GM18517 (cell line): Measurements from ENCODE around the gene GPC3.
"Not testable (repeated sequence)": the region's sequence is repeated elsewhere in the genome, so short reads cannot be mapped to it uniquely, and the experiment has no call there.

Source experiments
- ATAC-seq: cut with Tn5 transposase; IDR thresholded peaks from one replicate; pipeline ENCODE4 v1.9.1; 2021; ENCODE audit warnings: mild to moderate bottlenecking, moderate library complexity; ENCODE audit not compliant: unreplicated experiment

Gene GPC3

DNA sequence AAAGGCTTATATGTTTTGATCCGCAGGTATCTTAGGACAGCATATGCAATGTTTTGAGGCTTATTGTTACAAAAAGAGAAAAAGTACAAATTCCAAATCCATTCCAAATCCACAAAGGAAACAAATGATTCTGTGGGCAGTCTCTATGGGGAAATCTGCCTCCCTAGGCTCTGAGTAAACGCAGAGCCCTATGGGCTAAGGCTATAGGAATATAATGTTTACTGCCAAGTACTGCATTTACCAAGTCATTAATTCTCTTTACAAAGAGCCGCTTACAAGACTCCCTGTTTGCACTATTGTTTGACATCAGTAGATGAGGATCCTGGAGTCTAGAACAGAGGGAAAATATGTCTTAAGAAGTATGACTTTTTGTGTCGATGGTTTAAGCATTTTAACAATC, 357.7 kb downstream of the GPC3 start:
- no peak for ATAC-seq

DNA sequence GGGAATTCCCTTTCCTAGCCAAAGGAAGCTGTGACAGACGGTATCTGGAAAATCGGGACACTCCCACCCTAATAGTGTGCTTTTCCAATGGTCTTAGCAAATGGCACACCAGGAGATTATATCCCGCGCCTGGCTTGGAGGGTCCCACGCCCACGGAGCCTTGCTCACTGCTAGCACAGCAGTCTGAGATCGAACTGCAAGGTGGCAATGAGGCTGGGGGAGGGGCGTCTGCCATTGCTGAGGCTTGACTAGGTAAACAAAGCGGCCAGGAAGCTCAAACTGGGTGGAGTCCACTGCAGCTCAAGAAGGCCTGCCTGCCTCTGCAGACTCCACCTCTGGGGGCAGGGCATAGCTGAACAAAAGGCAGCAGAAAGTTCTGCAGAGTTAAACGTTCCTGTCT, 364.0 kb downstream of the GPC3 start:
- ATAC-seq: not testable (repeated sequence)

DNA sequence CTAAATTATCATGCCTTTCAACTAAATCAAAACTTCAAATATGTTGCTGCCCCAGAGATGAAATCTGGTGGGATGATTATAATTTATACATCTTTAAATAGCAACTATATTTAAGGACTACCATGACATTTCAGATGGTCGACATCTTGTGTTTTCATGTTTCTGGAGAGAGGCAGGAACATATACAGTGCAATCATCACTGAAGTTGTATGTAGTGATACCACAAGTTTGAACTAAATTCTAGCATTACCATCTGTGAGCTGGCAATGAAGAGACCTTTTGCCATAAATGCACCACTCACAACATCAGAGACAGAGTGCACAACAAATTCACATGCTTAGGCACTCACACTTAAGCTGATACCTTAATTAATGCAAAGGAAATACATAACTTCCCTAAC, 373.7 kb downstream of the GPC3 start:
- ATAC-seq: no peak

DNA sequence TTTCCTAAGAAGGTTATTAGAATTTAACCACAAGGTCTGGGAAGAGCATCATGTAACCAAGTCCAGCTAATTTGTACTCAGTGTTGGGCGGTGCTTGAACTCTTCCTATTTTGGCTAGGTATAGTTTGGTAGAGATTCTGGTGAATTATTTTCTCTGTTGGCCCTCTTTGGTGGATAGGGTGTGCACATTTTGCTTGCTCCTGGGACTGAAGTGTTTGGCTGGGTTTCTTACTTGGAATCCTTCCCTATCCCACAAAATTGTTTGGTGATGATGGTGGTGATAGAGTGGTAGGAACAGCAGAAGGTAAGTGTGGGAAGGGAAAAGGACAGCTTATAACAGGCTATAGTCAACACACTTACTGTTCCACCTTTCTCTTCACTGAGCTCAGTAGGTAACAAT, 375.3 kb downstream of the GPC3 start:
- no peak for ATAC-seq

DNA sequence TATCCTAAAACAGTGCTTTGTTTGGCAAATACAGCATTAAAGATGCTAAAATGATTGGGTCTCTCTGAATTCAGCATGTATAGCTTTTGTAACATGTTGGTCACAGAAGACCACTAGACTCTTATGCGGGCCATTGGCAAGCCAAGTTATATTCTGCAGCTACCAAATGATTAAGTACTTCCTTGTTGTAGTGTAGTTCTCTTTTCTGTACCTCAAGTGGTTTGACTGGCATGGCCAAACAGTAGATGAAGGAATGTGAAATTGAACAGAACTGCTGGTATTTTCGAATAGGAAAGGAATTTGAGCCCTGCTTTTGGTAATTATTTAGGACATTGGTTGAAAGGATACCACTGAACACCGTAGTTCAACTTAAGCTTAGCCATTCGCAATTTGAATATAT, 376.2 kb downstream of the GPC3 start:
- no peak for ATAC-seq

DNA sequence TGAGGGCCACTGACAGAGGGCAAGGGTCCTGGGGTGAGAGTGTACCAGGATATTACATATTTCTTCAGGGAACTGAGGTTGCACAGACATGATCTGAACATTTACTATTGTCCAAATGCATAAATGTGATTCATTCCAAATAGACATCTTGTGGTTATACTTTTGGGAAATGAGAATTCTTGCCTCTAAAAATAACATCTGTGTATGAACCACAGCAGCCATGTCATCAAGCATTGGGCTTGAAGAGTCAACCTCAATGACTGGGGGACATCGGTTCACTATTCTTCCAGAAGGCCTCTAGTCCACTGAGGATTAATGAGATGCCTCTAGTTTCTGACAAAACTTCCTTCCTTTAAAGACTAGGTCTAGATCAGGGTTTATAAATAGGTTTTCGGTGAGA, 377.0 kb downstream of the GPC3 start:
- no peak for ATAC-seq

DNA sequence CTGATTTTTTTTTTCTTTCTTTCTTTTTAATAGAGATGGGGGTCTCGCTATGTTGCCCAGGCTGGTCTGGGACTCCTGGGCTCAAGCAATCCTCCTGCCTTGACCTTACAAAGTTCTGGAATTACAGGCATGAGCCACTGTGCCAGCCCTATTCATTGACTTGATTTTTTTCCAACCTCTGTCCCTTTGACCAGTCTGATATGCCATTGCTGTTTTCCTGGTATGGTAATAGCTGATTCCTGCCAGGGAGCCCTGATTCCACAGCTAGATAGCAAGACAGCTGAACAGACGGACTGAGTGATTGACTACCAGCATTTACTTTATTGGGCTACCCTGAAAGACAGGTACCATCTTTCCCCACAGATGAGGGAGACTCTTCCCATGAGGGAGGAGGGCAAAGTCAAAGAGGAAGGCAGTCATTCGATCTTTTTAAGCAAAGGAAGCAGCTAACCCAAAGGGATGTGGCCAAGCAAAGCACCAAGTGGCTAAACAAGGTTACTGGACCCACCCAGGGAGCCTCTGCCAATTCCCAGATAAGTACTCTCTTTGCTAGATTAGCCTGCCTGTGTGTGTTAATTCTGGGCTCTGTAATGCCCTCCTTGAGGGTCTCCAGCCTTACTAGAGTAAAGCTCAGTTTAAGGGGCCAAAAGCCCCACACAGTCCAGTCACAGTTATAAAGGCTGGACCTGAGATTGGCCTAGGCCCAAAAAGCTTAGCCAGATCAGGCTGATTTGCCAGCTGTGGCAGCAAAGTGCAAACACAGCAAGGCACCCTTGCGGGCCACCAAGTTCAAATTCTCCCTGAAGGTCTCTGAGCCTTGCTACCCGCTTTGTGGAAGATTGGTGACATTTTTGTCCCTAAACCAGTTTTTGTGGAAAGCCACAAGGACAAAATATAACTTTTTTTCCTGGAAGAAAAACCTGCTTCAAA, 377.7 kb downstream of the GPC3 start:
- no peak for ATAC-seq

DNA sequence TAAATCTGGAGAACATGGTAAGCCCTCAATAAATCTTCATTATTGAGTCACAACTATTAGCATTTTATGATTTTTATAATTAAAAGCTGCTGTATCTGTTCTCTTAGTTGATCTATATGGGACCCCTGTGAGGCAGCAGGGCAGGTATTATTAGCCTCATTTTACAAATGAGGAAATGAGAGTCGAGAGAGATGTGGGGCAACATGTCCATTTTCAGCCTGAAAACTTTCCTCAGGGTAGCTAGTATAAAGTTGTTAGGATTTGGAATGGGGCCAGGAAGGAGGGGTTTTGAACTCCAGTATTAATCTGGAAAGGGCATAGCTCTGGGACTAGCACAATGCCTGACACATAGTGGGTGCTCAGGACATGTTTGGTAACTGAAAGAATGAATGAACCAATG, 378.4 kb downstream of the GPC3 start:
- ATAC-seq: no peak

DNA sequence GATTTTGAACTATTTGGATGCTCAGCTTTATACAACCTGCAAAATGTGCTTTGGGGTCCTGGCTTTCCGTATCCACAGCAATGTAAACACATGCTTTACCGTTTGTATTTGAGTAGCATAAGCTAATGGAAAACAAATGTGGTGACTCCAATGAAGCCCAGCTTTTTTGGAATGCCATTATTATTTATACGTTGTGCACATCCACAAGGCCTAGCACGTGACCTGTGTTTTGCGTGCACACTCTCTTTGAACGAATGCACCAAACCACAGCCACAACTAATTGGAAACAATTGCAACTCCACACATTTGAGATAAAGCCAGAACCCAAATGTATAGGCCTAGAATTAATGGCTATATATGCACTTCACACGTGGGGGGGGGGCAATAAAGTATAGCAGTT, 380.6 kb downstream of the GPC3 start:
- no peak for ATAC-seq

DNA sequence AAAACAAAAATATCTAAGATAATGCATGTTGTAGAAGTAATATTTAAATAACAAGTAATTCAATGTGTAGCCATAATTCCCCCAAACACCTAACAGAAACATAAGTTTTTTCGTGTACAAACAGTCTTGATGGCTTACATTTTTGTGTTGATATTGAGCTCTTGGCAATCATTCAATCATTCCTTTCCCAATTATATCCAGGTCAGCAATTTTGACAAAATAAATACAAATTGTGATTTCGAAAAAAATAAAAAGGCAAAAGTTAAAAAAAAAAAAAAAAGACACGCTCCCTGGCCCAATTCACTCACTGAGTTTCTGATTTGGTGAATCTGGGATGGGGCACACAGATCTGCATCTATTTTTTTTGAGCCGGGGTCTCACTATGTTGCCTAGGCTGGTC, 382.5 kb downstream of the GPC3 start:
- no peak for ATAC-seq

DNA sequence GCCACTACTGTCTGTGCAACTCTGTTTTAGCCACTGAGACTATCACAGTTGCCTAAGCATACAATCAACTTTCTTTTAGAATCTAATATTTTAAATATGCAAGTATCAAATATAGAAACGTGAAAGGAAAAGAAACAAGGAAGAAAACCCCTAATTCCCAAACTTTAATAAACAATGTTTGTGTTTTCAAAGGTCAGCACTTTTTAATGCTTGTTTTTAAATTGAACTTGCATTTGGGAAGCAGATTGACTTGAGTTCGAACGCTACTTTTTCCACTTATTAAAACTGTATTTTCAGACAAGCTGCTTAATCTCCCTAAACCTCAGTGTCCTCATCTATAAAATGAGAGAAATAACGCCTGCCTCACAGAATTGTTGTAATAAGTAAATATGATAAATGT, 384.3 kb downstream of the GPC3 start:
- no peak for ATAC-seq

DNA sequence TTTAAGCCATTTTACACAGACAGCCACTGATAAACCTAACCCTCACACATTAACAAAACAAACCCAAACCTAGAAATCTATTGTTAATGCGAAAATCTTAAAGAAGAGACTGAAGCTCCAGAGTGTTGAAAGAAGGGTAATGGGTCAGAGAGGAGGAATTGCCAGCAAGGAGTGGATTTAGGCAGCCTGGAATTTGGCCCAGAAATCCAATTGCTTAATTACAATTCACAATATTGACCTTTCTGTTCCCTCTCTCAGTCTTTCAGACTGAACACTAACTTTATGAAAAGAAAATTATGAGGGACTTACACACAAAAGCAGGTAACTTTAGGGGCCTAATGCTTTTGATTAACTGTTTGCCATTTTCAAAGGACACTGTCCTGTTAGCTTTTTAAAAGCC, 384.9 kb downstream of the GPC3 start:
- ATAC-seq: no peak

DNA sequence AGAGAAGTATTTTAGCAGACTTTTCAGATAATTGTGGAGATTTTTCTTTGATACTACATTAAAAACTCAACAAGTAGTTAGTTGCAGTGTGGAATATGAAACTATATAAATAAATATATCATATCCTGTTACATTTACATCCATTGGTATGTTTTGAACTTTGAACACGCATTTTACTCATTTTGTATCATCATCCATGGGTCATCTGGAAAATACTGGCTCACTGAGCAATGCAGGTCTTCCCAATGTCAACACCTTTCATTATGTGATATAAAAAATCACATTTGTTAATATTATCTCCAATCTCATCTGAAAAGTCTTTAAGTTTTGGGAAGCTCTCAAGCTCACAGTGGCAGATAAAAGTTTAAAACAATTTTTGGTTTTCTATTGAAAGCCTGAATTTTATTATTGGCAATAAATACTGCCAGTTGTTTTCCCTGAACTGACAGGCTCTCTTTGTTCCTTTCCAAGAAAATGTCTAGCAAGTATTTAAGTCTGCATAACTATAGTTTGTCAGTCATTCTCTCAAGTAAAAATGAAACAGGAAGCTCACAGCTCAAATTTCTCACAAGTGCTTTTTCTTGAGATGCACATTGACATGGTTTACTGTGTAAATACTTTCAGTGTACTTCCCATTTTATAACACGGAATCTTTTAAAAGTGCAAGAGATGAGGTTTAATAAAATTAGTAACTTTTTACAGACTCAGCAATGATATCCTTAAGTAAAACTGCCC, 386.6 kb downstream of the GPC3 start:
- no peak for ATAC-seq

DNA sequence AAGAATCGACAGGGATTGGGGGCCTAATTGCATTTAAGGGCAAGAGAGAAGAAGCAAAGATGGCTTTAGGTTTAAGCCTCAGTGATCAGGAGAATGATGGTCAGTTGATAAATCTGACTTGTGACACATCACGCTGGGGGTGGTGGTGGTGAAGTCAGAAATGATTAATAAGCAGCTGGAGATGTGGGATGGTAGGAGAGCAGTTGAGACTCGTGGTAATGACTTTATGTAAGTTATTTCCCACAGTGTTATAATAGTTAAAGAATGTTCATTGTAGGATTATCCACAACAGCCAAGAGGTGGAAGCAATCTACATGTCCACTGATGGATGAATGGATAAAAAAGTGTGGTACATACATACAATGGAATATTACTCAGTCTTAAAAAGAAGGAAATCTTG, 391.2 kb downstream of the GPC3 start:
- ATAC-seq: no peak

DNA sequence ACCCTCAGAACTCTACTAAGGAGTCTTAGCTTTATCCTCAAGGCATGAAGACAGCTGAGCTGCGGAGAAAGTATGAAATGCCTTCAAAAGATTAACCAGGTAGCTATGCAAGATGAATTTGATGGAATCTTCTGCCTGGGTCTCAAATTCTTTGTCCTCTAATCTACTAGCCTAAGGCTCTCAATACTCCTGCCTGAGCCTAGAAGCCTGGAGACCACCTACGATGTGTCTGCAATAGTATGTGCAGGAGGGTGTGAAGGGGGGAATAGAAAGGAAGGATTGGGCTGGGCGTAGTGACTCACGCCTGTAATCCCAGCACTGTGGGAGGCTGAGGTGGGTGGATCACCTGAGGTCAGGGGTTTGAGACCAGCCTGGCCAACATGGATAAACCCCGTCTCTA, 391.9 kb downstream of the GPC3 start:
- ATAC-seq: no peak

DNA sequence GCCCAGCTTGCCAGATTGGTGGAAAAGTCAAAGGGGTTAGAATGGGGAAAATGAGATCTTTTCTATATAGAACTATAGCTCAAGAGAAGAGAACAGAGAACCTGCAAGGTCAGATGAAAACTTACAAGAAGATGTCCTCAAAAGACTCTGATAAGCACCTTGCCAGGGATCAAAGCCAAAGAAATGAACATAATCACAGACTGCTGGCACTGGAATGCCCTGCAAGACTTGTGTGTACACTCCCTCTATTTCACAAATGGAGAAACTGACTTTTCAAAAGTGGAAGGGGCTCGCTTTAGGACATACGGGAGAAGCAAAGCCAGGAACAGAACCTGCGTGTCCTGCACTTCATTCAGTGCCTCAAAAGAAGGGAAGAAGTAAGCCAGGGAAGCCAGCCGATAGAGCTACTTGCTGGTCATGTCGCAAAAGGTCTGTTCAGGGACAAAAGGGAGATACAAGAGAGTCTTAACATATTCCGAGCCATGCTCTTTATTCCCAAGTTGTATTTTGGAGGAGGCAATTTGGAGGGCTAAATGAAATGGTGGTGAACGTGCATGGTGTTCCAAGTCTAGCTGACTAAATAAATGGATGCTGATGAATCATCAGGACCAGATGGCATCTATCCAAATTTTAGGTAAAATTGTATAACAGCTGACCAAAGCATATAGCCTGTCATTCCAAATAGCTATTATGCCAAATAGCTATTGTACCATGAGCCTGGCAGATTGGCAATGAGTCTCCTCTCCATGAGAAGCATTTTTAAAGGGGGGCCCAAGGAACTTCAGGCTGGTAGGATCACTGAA, 394.5 kb downstream of the GPC3 start:
- ATAC-seq: no peak

DNA sequence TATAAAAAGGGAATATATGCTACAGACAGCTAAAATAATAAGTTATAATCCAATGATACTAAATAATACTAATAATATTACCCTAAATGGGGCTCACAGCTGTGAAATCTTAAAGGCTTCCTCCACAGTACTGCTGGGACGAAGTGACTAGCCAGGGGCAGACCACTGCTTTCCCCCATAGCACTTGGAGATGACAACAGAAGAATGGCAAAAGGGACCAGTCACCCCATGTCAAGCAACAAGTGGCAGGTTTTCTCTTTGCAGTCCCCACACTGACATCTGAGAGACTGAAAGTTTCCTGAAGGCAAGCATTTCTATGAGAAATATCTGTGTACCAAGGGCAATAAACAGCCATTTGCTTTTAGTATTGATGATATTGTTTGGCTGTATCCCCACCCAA, 396.6 kb downstream of the GPC3 start:
- ATAC-seq: no peak

DNA sequence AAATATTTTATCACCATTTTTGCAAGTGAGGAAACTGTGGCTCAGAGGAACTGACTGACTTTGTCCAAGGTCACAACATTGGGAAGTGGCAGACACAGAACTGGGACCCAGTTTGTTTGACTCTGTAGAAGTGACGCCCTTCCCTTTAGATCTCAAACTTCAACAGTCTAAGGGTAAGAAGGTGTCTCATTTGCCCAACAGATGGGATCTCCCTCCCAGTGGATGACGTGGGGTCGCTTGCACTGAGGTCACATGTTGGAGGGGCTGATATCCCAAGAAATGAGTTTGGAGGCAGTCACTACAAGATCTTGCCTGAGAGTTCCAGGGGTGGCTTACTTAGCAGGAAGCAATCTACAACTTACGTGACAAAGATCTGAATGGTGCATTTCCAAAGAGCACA, 397.6 kb downstream of the GPC3 start:
- no peak for ATAC-seq

DNA sequence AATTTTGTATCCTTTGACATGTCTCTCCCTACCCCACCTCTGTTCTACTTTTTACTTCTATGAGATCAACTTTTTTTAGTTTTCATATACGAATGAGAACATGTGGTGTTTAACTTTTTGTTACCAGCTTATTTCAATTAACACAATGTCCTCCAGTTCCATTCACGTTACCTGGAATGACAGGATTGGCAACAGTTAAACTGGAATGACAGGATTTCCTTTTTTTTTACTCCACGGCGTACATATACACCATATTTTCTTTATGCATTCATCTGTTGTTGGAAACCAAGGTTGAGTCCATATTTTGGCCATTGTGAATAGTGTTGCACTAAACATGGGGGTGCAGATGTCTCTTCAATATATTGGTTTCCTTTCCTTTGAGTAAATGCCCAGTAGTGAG, 398.3 kb downstream of the GPC3 start:
- ATAC-seq: no peak

DNA sequence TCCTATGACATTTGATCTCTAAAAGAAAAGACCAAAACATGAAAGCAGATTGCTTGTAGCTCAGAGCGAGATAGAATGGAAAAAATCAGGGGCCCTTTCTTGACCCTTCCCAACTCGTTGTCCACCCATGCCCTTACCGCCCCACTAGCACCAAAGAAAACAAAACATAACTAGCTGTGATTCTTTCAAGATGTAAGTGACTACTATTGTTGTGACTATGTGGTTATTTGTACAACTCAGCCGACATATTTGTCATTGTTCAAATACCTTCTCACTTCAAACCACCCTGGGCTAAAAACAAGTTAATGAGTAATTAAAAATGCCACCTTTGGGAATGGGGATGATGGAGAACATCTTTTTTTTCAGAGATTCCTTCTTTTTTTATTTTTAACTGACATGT, 399.0 kb downstream of the GPC3 start:
- no peak for ATAC-seq

DNA sequence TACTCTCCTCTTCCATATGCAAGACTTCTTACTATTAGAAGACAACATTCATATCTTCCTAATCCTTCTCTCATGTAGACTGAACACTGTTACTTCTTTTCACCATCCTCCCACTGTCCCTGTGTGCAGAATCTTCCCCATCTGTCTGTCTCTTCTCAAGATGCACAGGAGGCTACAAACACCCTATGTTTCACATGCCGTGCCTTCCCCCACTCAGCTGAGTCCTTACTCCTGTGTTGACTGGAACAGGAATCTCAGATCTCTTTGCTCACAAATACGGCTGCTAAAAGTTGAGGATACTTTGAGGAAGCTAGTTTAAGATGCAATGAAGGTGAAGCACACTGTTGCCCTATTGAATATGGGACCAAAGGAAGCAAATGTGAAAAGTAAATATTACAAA, 401.6 kb downstream of the GPC3 start:
- no peak for ATAC-seq

DNA sequence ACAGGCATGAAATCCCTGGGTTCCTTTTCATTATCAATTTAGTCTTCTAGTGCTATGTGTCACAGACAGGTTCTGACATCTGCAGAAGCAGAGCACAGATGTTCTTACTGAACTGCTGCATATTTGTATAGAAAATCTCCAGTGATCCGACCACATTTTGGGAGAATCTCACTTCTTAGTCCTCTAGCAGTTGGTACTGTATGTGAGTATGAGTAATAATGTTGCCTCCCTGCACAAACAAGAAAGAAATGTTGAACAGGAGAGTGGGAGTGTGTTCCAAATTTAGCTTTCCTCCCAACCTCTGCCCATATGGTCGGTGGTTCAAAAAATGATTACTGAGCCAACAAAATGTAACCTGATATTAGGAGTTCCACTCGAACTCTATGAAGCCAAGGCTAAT, 404.8 kb downstream of the GPC3 start:
- ATAC-seq: no peak
